AG04449 (cell line): ENCODE data around the gene CRYAB.
A peak's percentile ranks its signal among the peaks of the same experiment; 100 is the strongest.

Source experiments
- CTCF ChIA-PET: fragments of 350-600 bp; formaldehyde crosslinking; extraction: SDS; loops from one replicate; lab custom pipeline; 2021; ENCODE audit warnings: antibody characterized with exemption; lab: Yijun Ruan, JAX
- POLR2A ChIA-PET: fragments of 400-600, 350-600 bp; formaldehyde crosslinking; extraction: SDS; loops from one replicate; lab custom pipeline; 2020; ENCODE audit warnings: antibody characterized with exemption, inconsistent platforms; lab: Yijun Ruan, JAX
- DNase-seq: peaks from one replicate; pipeline ENCODE4 v3.0.0-alpha.2; 2010; ENCODE audit warnings: low read depth, low spot score
- H3K4me3 ChIP-seq: 2 replicates; pipeline ENCODE4 v1.5.1; 2011; ENCODE audit warnings: low read depth, mild to moderate bottlenecking, control low read depth, low read length
- CTCF ChIP-seq: IDR thresholded peaks from one replicate; pipeline ENCODE4 v1.5.1; 2011; ENCODE audit warnings: mild to moderate bottlenecking, moderate library complexity, low read length, control low read depth, inconsistent platforms; ENCODE audit not compliant: insufficient read depth; ENCODE audit errors: missing control alignments

CRYAB gene

GRCh38 chr11:111882202-111882601 lies 29.4 kb downstream of the CRYAB start:
- DNase-seq: no peak
- ChIA-PET POLR2A (interaction anchor here (0.6 kb wide), 1 partner anchor 18 kb away, joined by 5 read pairs; no protein-coding TSS in a partner anchor), CTCF (interaction anchor here (0.7 to 2.8 kb wide), 10 partner anchors 9 to 138 kb away, joined by 3 to 26 read pairs (median 4); no protein-coding TSS in a partner anchor)
- TF ChIP-seq CTCF: no peak
- H3K4me3 ChIP-seq: no peak overlapping the region

- CTCF ChIA-PET: interaction anchor here (1.0 to 2.8 kb wide), 8 partner anchors 8 to 117 kb away, joined by 3 to 26 read pairs (median 3); partner anchors contain the start of gene ALG9
- TF ChIP-seq CTCF: no peak
- POLR2A ChIA-PET: no interaction called here
- peak overlapping the region; percentile 94 for H3K4me3 ChIP-seq
- DNase-seq: no peak
Measured at GRCh38 chr11:111879637-111879960, 32.0 kb downstream of the CRYAB start.

- H3K4me3 ChIP-seq: peak within 1 kb of the TSS; percentile 94
- TF ChIP-seq CTCF: peak; percentile 95
- ChIA-PET CTCF (interaction anchor here (0.9 to 4.2 kb wide), 14 partner anchors 8 to 206 kb away, joined by 3 to 50 read pairs (median 4); partner anchors contain the start of gene ALG9), POLR2A (no interaction called here)
- peak; percentile 76 for DNase-seq
Measured at GRCh38 chr11:111878849-111879636, 32.5 kb downstream of the CRYAB start, which contains the start of the genes CFAP68 and FDXACB1. Gene CFAP68, plus strand, starts transcription at chr11:111879541. Its CDS starts 20 bp downstream, at chr11:111879561. Gene FDXACB1, minus strand, starts transcription at chr11:111879165. Its CDS starts 33 bp downstream, at chr11:111879132.

GRCh38 chr11:111878385-111878848 lies 33.2 kb downstream of the CRYAB start:
- no peak for DNase-seq
- TF ChIP-seq CTCF: no peak
- ChIA-PET CTCF (interaction anchor here (0.7 to 4.2 kb wide), 16 partner anchors 9 to 206 kb away, joined by 3 to 50 read pairs (median 4); no protein-coding TSS in a partner anchor), POLR2A (no interaction called here)
- peak overlapping the region; percentile 94 for H3K4me3 ChIP-seq

GRCh38 chr11:111871693-111872161 lies 39.8 kb downstream of the CRYAB start:
- TF ChIP-seq CTCF: no peak
- POLR2A ChIA-PET: interaction anchor here (0.6 to 1.0 kb wide), 5 partner anchors 21 to 215 kb away, joined by 3 to 4 read pairs (median 3); partner anchors contain the start of genes SDHD and TIMM8B
- CTCF ChIA-PET: interaction anchor here (0.6 to 4.0 kb wide), 17 partner anchors 9 to 268 kb away, joined by 3 to 26 read pairs (median 7); partner anchors contain the start of genes CFAP68 and PIH1D2
- peak overlapping the region; percentile 90 for H3K4me3 ChIP-seq
- no peak for DNase-seq
